Stimulated activated memory B cell treated with anti-CD40 and anti-IgM and Interleukin-4, amounts not matched to agents 10 μg/mL and 1 μg/mL and 100 μg/mL, for 72 hours (primary cell): ENCODE measurements around the gene LENG9.

Source experiments
- ATAC-seq: fragments of 150-1000 bp; cut with Tn5 transposase; 2 replicates; pipeline ENCODE4 v1.10.0; 2021
- H3K27ac Mint-ChIP-seq: one replicate; pipeline ENCODE4 v1.8.0; 2022; ENCODE audit warnings: mild to moderate bottlenecking, mixed read lengths
- H3K27me3 Mint-ChIP-seq: one replicate; pipeline ENCODE4 v1.8.0; 2022; ENCODE audit warnings: mixed read lengths
- H3K36me3 Mint-ChIP-seq: one replicate; pipeline ENCODE4 v1.8.0; 2022; ENCODE audit warnings: mixed read lengths
- H3K4me1 Mint-ChIP-seq: one replicate; pipeline ENCODE4 v1.8.0; 2022; ENCODE audit warnings: mixed read lengths
- H3K4me3 Mint-ChIP-seq: one replicate; pipeline ENCODE4 v1.8.0; 2022; ENCODE audit warnings: mild to moderate bottlenecking, moderate library complexity, mixed read lengths
- H3K9me3 Mint-ChIP-seq: one replicate; pipeline ENCODE4 v1.8.0; 2022; ENCODE audit warnings: mixed read lengths

The LENG9 gene

GRCh38 chr19:54489341-54489740 lies 25.8 kb upstream of the LENG9 start:
- Mint-ChIP-seq H3K27ac (no peak overlapping the region), H3K9me3 (peaks cover 3% of the 10 kb centered on the region), H3K36me3 (no peaks in the 10 kb centered on the region), H3K4me3 (no peak overlapping the region), H3K4me1 (peaks cover 28% of the 10 kb centered on the region), H3K27me3 (peaks cover 68% of the 10 kb centered on the region)
- ATAC-seq: no peak

GRCh38 chr19:54485851-54486250 lies 22.3 kb upstream of the LENG9 start:
- H3K4me1 Mint-ChIP-seq: peaks cover 39% of the 10 kb centered on the region
- peaks cover 2% of the 10 kb centered on the region for H3K9me3 Mint-ChIP-seq
- H3K27ac Mint-ChIP-seq: no peak overlapping the region
- ATAC-seq: no peak
- peaks cover 74% of the 10 kb centered on the region for H3K27me3 Mint-ChIP-seq
- H3K4me3 Mint-ChIP-seq: no peak overlapping the region
- H3K36me3 Mint-ChIP-seq: no peaks in the 10 kb centered on the region

- no peaks in the 10 kb centered on the region for H3K9me3 Mint-ChIP-seq
- H3K4me1 Mint-ChIP-seq: peaks cover 42% of the 10 kb centered on the region
- H3K4me3 Mint-ChIP-seq: no peak overlapping the region
- H3K36me3 Mint-ChIP-seq: no peaks in the 10 kb centered on the region
- no peak for ATAC-seq
- H3K27ac Mint-ChIP-seq: no peak overlapping the region
- peaks cover 74% of the 10 kb centered on the region for H3K27me3 Mint-ChIP-seq
Measured at GRCh38 chr19:54484451-54484850, 20.9 kb upstream of the LENG9 start.

- H3K4me3 Mint-ChIP-seq: no peak overlapping the region
- no peaks in the 10 kb centered on the region for H3K9me3 Mint-ChIP-seq
- H3K4me1 Mint-ChIP-seq: peaks cover 43% of the 10 kb centered on the region
- H3K27ac Mint-ChIP-seq: no peak overlapping the region
- H3K27me3 Mint-ChIP-seq: peaks cover 82% of the 10 kb centered on the region
- no peaks in the 10 kb centered on the region for H3K36me3 Mint-ChIP-seq
- ATAC-seq: no peak
Measured at GRCh38 chr19:54482889-54483288, 19.3 kb upstream of the LENG9 start.

- H3K4me1 Mint-ChIP-seq: peaks cover 43% of the 10 kb centered on the region
- H3K27me3 Mint-ChIP-seq: peaks cover 97% of the 10 kb centered on the region
- H3K9me3 Mint-ChIP-seq: no peaks in the 10 kb centered on the region
- no peak overlapping the region for H3K4me3 Mint-ChIP-seq
- ATAC-seq: peak; percentile 64
- H3K27ac Mint-ChIP-seq: no peak overlapping the region
- no peaks in the 10 kb centered on the region for H3K36me3 Mint-ChIP-seq
Measured at GRCh38 chr19:54481326-54481930, 17.9 kb upstream of the LENG9 start.

GRCh38 chr19:54480051-54480450 lies 16.5 kb upstream of the LENG9 start:
- peaks cover 90% of the 10 kb centered on the region for H3K27me3 Mint-ChIP-seq
- peaks cover 31% of the 10 kb centered on the region for H3K4me1 Mint-ChIP-seq
- no peaks in the 10 kb centered on the region for H3K36me3 Mint-ChIP-seq
- H3K27ac Mint-ChIP-seq: no peak overlapping the region
- no peak for ATAC-seq
- no peak overlapping the region for H3K4me3 Mint-ChIP-seq
- no peaks in the 10 kb centered on the region for H3K9me3 Mint-ChIP-seq

GRCh38 chr19:54478677-54479266 lies 15.2 kb upstream of the LENG9 start:
- H3K27ac Mint-ChIP-seq: no peak overlapping the region
- ATAC-seq: no peak
- H3K36me3 Mint-ChIP-seq: no peaks in the 10 kb centered on the region
- H3K27me3 Mint-ChIP-seq: peaks cover 90% of the 10 kb centered on the region
- H3K4me3 Mint-ChIP-seq: no peak overlapping the region
- H3K9me3 Mint-ChIP-seq: no peaks in the 10 kb centered on the region
- peaks cover 31% of the 10 kb centered on the region for H3K4me1 Mint-ChIP-seq

GRCh38 chr19:54477650-54478049 lies 14.1 kb upstream of the LENG9 start:
- Mint-ChIP-seq H3K27ac (no peak overlapping the region), H3K4me1 (peaks cover 25% of the 10 kb centered on the region), H3K36me3 (no peaks in the 10 kb centered on the region), H3K4me3 (no peak overlapping the region), H3K27me3 (peaks cover 88% of the 10 kb centered on the region), H3K9me3 (no peaks in the 10 kb centered on the region)
- ATAC-seq: no peak

GRCh38 chr19:54475706-54476105 lies 12.1 kb upstream of the LENG9 start:
- Mint-ChIP-seq H3K27me3 (peaks cover 84% of the 10 kb centered on the region), H3K9me3 (no peaks in the 10 kb centered on the region), H3K36me3 (no peaks in the 10 kb centered on the region)

GRCh38 chr19:54473892-54474372 lies 10.4 kb upstream of the LENG9 start:
- Mint-ChIP-seq H3K27ac (no peak overlapping the region), H3K27me3 (peaks cover 84% of the 10 kb centered on the region), H3K4me1 (peaks cover 11% of the 10 kb centered on the region), H3K9me3 (no peaks in the 10 kb centered on the region), H3K4me3 (no peak overlapping the region), H3K36me3 (no peaks in the 10 kb centered on the region)
- ATAC-seq: no peak

More at GRCh38 chr19:54475706-54476105, 12.1 kb upstream of the LENG9 start:
- Mint-ChIP-seq H3K27ac (no peak overlapping the region), H3K4me1 (peaks cover 13% of the 10 kb centered on the region), H3K4me3 (no peak overlapping the region)
- no peak for ATAC-seq

- Mint-ChIP-seq H3K27ac (no peak within 1 kb of the TSS), H3K9me3 (no peaks in the 10 kb centered on the region), H3K4me3 (no peak within 1 kb of the TSS), H3K27me3 (peaks cover 84% of the 10 kb centered on the region), H3K36me3 (no peaks in the 10 kb centered on the region), H3K4me1 (peaks cover 11% of the 10 kb centered on the region)
- peak; percentile 44 for ATAC-seq
Measured at GRCh38 chr19:54473071-54473891, 9.7 kb upstream of the LENG9 start, which contains the start of gene CDC42EP5. Gene CDC42EP5, minus strand, starts transcription at chr19:54473296. Its CDS starts 7,749 bp downstream, at chr19:54465547.

- H3K9me3 Mint-ChIP-seq: no peaks in the 10 kb centered on the region
- no peak overlapping the region for H3K27ac Mint-ChIP-seq
- H3K27me3 Mint-ChIP-seq: peaks cover 63% of the 10 kb centered on the region
- ATAC-seq: peak; percentile 41
- peak overlapping the region; percentile 36 for H3K4me3 Mint-ChIP-seq
- H3K4me1 Mint-ChIP-seq: peaks cover 11% of the 10 kb centered on the region
- H3K36me3 Mint-ChIP-seq: no peaks in the 10 kb centered on the region
Measured at GRCh38 chr19:54470991-54471782, 7.6 kb upstream of the LENG9 start.

GRCh38 chr19:54470276-54470887 lies 6.8 kb upstream of the LENG9 start:
- H3K9me3 Mint-ChIP-seq: no peaks in the 10 kb centered on the region
- H3K4me3 Mint-ChIP-seq: no peak overlapping the region
- H3K36me3 Mint-ChIP-seq: no peaks in the 10 kb centered on the region
- peaks cover 60% of the 10 kb centered on the region for H3K27me3 Mint-ChIP-seq
- ATAC-seq: no peak
- no peak overlapping the region for H3K27ac Mint-ChIP-seq
- peaks cover 16% of the 10 kb centered on the region for H3K4me1 Mint-ChIP-seq

GRCh38 chr19:54469496-54469934 lies 5.9 kb upstream of the LENG9 start:
- no peak overlapping the region for H3K4me3 Mint-ChIP-seq
- H3K36me3 Mint-ChIP-seq: no peaks in the 10 kb centered on the region
- H3K27ac Mint-ChIP-seq: no peak overlapping the region
- no peaks in the 10 kb centered on the region for H3K9me3 Mint-ChIP-seq
- peaks cover 20% of the 10 kb centered on the region for H3K4me1 Mint-ChIP-seq
- no peak for ATAC-seq
- peaks cover 54% of the 10 kb centered on the region for H3K27me3 Mint-ChIP-seq
